ENCODE measurements around the gene IL3. TPM values are rescaled to one million over a fixed set of nuclear protein-coding genes. Genes with fewer than 3 reads are reported as not detected.
A peak's percentile ranks its signal among the peaks of the same experiment; 100 is the strongest.

IL3 gene
- total RNA-seq, 1 experiment from 2014 or later, result not detected

DNA sequence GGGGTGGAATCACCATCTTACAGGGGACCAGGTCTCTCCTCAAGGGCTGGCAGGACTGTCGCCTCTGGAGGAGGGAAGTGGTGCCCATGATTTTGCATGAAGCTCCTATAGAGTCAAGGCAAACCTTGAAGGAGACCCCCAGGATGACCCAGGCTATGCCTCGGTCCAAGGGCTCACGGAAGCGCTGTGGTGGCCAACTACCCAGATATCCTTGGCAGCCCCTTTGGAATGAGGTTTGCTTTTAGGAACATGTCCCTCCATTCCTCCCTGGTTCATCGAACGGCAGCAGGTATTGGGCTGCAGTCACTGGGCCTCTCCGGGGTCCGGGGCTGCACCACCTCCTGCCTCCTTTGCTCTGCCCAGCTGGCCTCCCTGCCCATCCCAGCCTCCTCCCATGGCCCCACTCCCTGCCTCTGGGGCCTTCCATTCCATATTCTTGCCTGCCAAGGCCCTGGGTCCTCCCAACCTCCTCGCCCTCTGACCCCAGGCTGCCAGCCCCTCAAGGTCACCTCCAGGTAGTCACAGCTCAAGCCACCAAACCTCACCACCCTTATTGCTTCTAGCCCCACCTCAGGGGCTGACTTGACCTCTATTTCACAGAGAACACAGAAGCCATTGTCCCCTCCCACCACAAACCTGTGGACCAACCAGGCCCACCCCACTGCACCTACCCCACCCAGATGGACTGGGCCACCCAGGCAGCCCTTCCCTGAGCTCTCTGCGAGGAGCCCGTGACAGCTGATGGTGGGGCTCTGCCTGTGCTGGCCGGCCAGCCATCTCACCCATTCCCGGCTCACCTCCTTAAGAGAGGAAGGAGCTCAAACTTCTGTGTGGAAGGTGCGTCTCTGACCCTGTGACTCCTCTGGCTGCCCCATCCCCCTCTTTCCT, 3.6 kb upstream of the IL3 start:
- peak; percentile 1 for DNase-seq (ENCODE audit: low read depth)

DNA sequence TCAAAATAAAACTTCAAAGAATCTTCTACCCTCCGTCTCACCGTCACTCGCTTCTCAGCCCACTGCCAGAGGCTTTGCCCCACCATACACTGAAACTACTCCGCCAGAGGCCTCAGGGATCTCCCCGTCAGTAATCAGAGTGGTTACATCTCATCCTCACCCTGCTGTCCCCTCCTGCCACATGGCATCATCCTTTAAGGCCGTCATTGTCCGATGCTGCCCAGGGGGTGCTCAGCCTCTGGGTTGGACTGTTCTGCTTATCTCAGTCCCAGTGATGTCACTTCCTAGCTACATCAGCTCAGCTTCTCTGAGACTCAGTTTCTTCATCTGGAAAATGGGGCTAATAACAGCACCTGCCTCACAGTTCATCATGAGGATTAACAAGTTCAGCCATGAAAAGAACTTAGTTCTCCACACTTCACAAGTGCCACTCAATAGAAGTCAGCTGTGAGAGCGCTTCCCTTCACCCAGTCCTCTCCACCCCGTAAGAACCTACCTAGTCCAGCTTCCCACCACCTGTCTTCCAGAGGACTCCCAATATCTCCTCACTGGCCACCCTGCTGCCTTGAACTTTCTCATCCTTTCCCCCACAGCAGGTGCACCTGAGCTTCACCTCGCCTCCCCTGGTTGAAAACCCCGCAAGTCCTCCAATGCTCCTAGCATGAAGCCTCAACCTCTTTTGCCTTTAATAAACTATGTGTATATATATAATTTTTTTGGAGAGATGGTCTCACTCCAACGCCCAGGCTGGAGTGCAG, 2.8 kb upstream of the IL3 start:
- DNase-seq (ENCODE audit: low read depth), result peak; percentile 0

DNA sequence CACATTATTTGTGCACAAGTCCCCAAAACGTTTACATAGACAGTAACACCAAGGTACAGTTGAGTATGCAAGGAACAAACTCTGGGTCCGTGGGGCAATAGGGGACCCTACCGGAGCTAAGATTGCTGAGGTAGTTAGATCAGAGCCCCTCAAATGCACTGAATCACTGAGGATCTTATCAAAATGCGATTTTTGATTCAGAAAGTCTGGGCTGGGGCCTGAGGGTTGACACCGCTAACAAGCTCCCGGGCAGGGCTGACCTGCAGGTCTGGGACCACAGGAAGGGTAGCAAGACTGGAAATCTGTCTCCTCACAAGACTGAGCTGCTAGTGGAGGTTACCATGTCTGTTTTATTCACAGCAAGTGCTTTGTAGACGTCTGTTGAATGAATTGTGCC, 1.8 kb upstream of the IL3 start:
- no peak for DNase-seq (ENCODE audit: low read depth)

DNA sequence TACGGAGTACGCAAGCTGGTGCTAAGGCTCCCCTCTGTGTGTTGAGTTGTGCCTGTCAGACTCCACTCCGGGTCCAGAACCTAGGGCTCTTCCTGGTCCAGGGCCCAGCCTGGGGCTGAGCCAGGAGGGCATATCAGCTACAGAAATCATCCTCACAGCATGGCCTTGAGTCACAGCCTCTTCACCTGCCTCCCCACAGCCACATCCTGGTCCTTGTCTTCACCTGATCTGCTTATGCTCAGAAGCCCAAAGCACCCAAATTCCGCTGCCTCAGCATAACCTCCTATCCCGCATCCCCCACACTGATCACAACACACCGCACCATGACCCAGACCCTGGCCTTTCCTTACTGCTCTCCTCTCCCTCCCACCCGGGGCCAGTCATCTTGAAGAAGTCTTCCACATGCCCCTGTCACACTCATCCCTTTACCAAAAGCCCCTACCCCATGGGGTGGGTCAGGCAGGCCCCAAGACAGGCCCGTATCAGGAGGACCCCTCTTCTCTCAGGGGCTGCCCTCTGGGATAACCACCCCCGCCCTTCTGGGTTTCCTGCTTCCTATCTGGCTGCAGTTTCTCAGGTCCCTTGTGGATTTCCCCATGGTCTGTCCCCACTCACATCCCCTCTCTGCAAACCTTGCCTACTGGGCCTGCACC, 1.3 kb upstream of the IL3 start:
- peak; percentile 1 for DNase-seq (ENCODE audit: low read depth)

DNA sequence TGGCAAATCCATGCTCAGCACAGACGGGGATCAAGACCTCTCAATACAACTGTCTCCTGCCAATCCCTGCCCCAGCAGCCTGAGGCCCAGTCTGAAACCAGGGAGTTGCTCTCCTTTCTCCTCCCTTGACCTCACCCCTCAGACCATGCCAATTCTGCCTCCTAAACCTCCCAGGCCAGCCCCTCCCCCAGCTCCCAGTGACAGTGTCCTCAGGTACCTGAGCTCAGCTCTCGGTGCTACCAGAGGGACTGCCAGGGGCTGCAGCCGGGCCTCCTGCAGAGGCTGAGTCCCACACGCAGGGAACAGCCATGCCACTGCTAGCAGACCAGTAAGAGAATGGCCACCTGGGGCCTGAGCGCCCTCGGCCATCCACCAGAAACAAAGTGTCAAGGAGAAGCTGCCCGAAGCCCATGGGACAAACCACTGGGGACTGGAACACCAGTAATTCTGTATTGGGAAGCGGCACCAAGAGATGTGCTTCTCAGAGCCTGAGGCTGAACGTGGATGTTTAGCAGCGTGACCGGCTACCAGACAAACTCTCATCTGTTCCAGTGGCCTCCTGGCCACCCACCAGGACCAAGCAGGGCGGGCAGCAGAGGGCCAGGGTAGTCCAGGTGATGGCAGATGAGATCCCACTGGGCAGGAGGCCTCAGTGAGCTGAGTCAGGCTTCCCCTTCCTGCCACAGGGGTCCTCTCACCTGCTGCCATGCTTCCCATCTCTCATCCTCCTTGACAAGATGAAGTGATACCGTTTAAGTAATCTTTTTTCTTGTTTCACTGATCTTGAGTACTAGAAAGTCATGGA, 557 bp upstream of the IL3 start:
- DNase-seq (ENCODE audit: low read depth), result peak; percentile 1

DNA sequence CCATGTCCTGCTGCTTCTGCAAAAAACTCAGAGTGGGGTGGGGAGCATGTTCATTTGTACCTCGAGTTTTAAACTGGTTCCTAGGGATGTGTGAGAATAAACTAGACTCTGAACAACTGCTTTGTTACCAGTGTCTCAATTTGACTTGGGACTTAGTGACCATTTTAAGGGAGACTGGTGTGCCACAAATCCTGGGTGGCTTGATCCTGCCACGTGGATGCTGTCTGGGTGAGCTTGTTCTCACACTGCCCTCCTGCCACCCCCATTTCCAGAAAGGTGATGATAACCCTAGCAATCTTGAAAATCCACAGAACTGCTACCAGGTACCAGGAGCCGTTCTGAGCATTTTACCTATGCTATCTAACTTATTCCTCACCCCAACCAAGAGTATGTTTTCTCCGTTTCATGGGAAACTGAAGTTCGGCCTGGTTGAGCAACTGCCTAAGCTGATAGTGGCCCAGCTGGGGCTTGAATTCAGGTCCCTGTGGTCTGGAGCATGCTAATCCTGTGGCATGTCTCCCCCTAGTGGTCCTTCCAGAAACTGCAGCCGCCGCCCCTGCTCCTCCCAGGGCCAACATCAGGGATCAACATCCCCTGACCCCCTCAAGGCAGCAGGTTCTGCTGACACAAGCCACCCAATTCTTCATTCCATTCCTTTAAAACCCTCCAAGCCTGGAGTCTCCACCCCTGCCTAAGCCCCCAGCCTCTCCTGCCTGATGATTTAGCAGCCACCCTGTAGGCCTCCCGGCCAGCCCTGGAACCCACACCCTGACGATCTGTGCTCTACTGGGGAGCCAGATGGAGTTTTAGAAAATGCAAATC, 2.8 kb downstream of the IL3 start:
- peak; percentile 72 for DNase-seq (ENCODE audit: low read depth)

DNA sequence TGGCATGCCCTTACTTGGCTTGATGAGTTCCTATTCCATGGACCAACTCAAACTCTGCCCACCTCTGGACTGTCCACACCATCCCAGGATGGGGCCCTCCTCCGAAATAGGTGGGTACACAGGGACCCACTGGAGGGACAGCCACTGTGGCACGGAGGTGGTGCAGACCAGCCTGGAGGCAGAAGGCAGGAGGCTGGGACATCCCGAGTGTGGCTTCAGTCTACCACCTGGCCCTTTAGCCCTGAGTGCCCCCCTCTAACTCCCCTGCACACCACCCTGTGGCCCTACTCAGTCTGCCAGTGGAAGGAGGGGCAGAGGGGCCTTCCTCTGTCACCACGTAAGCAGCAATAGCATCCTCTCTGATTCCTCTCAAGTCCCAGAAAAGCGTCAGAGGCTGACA, 3.7 kb downstream of the IL3 start:
- DNase-seq (ENCODE audit: low read depth), result peak; percentile 2

DNA sequence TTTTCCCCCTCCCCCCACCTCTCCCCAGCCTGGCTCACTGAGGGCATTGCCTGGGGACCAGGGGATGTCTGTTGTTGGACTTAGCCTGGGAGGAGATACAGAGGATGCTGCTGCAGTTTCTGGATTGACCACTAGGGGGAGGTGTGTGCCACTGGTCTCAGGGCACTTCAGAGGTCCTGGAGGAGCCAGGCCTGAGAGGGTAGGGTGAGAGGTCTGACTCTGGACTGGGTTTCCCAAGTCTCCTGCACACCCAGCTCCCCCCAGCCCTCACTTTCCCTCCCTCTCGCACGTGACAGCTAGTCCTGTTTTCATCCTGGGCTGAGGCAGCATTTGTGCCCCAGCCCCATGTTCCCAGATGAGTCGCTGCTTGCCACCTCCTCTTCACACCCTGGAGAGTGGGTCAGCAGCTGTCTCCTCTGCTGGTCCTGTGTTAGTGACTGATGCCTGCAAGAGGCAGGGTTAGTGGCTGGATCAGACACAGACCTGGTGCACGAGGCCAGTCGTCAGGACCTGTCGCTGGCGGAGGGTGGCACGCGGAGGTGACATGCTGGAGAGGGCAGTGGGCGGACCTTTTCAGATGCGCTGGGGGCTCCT, 4.4 kb downstream of the IL3 start:
- peak; percentile 84 for DNase-seq (ENCODE audit: low read depth)

DNA sequence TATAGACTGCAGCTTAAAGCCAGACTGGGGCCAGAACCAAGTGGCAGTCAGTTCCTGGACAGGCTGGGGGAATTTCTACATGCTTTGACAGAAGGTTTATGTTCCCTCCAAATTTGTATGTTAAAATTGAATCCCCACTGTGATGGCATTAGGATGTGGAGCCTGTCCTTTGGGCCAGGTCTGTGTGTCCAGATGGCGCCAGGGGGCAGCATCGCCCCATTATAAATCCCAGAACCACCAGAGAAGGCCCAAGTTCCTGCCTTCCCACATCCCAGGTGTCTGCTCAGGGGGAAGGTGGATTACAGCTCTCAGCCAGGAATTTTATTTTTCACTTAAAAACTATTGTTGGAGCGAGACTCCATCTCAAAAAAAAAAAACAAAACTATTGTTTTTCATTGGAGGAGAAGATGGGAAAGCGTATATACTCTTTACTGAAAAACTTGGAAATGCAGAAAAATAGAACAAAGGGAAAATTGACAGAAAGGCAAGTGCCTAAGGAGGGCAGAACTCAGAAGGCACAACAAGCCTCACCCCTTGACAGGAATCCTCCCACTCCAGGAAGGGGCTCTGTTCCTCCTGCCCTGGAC, 5.0 kb downstream of the IL3 start:
- DNase-seq (ENCODE audit: low read depth), result peak; percentile 89

DNA sequence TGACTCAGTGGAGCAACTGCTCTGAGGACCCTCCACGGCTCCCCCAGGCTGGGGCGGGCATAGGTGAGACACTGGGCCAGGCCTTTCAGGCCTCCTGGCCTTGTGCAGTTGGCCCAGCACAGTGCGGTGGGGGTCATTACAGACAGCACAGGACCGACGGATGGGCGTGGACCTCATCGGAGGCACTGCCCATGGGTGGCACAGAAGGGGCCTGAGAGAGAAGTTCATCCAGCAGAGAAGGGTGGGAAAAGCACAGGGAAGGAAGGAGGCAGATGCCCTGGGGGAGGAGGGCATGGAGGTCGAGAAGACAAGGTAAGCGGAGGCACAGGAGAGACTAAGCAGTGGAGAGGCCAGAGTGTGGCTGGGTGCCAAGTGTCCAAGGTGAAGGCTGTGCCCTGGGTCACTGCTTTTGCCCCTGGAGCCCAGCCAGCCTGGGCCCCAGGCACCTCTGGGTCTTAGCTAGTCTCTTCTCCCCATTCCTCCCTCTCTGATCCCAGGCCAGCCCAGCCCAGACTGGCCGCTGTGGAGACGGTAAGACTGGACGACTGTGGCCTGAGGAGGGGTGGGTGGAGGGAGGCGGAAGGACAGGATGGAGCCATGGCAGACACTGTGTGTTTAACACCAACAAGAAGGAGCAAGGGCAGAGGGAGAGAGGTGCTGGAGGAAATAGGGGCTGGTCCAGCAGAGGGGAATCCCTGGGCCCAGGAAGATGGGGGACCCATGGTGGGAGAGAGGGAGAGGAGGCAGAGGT, 5.7 kb downstream of the IL3 start:
- peak; percentile 2 for DNase-seq (ENCODE audit: low read depth)

DNA sequence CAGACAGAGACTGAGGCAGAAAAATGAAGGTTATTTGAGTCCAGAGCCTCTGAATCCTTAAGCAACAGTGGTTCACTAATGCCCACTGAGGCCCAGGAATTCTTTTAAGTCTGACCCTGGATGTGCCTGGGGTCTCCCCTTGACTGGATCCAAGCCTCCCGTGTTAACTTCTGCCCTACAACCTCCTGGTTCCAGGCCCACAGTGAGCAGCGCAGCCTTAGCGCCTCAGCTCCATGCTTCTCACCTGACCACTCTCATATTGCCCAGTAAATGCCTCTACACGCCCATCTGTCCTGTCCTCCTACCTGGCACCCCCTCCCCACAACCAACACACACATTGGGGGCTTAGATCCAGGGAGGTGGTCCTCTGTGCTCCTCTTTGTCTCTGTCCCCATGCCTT, 6.4 kb downstream of the IL3 start:
- no peak for DNase-seq (ENCODE audit: low read depth)

DNA sequence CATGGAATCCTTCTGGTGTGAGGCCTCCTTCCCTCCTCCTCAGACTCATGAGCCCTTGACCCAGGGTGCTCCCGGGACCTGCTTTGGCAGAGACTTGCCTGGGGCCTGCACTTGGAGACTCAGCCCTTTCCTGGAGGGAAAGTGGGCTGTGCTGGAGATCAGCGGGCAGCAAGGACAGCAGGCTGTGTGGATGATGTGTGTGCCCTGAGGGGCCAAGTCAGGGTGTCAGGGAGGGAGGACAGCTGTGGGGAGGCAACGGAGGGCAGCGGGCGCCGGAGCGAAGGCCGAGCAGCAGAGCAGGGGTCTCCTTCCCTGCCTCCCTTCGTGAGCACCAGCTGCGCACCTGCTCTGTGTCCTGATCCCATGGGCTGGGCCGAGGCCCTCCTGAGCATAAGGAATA, 7.0 kb downstream of the IL3 start:
- DNase-seq (ENCODE audit: low read depth), result no peak

DNA sequence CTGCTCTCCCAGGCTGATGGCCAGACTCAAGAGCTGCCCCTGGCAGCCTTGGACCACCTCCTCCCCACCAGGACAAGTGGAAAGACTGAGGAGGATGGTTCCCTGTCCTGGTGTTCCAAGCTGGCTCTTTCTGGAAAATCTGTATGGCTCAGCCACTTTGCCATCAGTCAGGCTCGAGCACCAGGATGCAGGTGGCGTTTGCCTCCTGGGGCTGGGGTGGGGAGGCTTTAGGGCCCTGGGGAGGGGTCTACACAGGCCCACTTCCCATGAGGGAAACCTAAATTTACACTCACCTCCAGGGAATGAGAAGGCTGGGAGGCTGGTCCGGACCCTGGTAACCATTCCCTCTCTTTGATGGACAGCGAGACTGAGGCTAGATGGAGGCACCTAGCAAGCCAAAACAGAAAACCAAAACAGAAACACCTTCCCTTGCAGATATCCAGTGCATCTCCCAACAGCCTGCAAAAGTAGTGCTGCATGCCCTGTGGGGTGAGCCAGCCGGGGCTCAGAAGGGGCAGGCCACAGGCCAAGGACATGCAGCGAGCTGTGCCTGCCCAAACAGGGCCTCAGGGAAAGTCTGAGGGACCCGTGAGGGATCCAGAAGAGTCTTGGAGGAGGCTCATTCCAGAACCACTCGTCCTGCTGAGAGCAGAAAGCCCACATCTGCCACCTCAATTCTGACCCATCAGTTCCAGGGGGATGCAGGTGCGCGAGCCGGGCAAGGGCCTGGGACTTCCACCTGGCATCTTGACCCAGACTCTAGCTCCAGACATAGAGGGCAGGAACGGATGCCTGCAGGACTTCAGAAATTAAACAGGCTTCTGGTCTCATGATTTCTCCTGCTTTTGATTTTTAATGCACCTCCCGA, 7.7 kb downstream of the IL3 start:
- DNase-seq (ENCODE audit: low read depth), result no peak

DNA sequence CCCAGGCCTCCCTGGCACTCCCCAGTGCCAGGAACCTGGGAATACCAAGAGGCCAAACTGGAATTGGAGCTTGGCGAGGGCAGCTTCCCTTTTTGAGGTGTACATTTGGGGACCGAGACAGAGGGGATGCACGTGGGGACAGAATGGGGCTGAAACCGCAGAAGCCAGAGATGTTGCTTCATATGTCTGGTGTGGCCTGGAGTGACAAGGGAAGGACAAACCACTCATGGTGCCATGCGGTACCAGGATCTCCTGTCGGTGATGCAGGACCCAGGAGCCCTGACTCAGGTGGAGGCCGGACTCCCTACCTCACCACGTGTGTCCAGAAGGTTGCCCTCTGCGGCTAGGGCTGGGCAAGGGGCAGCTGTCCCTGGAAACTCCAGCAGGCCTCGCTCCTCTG, 9.1 kb downstream of the IL3 start:
- no peak for DNase-seq (ENCODE audit: low read depth)

DNA sequence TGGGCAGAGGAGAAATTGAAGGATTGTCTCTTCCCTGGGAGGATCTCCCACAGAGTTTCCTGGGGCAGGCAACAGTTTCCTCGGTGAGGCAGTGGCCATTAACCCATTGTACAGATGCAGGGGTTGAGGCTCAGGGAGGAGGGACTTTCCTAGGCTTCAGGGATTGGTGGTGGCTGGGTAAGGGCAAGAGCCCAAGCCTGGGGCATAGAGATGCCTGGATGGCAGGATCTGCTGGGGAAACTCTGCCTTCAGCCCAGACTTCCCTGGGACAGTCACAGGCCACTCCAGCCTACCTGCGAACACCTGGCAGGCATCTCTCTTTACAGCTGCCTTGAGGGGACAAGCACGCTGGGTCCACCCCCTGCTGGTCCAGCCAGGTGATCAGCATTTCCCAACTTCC, 9.5 kb downstream of the IL3 start:
- no peak for DNase-seq (ENCODE audit: low read depth)

DNA sequence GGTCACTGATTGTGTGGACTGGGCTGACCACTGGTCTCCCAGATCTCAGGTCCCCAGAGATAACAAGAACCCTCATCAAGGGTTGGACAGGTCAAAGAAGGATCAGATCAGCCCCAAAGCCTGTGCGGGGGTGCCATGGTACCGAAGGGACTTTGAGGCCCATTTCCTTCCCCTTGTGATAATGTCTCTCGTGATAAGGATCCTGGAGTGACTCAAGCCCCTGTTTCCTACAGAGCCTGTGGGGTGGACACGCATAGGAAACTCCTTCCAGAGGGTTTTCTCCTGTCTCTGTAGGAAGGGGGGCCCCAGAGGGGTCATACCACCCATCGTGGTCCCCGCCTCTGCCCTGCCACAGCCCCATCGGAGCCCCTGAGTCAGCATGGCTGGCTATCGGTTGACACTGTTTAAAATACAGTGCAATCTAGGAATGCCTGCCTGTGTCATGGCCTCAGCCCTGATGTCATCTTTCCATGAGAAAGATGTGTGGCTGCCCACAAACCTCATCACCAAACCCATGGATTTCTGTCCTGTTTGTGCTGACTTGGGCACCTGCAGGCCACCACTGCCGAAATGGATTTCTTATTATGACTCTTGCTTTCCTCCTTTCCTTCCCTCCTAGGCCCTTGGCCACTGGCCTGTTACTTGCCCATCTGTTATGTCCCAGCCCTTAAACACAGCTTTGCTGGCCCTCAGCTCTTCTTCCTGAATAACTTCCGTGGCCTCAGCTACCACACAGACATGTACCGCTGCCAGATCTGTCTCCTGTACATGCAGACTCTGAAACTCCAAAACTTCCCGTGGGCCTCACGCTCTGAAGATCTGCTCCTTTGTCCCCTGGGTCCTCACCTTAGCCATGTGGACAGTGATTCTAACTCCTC, 10.2 kb downstream of the IL3 start:
- DNase-seq (ENCODE audit: low read depth), result peak; percentile 66

DNA sequence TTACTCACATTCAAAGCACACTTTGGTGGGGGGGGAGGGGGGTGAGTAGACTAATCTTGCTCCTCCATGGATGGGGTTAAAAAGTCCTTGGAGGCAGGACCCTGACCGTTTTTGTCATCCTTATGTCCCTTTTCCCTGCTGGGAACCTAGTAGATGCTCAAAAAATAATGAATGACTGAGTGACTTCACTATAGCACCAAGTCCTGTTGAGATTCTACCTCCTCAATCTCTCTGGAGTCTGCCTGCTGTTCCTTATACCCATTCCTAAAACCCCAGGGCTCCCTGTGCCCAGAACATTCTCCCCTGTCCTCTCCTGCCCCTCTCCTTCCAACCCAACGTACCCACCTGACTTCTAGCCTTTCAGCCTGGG, 10.9 kb downstream of the IL3 start:
- no peak for DNase-seq (ENCODE audit: low read depth)
